Smooth muscle cell (in vitro differentiated cells): ENCODE measurements around the gene TSPAN13. TPM values are rescaled to one million over a fixed set of nuclear protein-coding genes. Genes with fewer than 3 reads are reported as not detected.

ENCODE experiments used
- DNase-seq: peaks from one replicate; lab custom pipeline; 2025; ENCODE audit not compliant: unreplicated experiment; lab: John Stamatoyannopoulos, UW
- H2AFZ ChIP-seq: fragments of 200-600 bp; sonication (generic); 2 replicates; pipeline ENCODE4 v1.6.0; 2016; ENCODE audit warnings: antibody characterized with exemption, low read depth, mild to moderate bottlenecking
- H3F3A ChIP-seq: fragments of 200-600 bp; sonication (generic); 2 replicates; pipeline ENCODE4 v1.6.0; 2017; ENCODE audit warnings: antibody characterized with exemption, low read depth
- H3K27ac ChIP-seq: fragments of 200-600 bp; sonication (generic); 2 replicates; pipeline ENCODE4 v1.5.1; 2016; ENCODE audit warnings: low read depth, mild to moderate bottlenecking
- H3K27me3 ChIP-seq: fragments of 200-600 bp; sonication (generic); 2 replicates; pipeline ENCODE4 v1.6.1; 2016; ENCODE audit warnings: low read depth, mild to moderate bottlenecking
- H3K36me3 ChIP-seq: fragments of 200-600 bp; sonication (generic); 2 replicates; pipeline ENCODE4 v1.5.1; 2016; ENCODE audit warnings: low read depth
- H3K4me1 ChIP-seq: fragments of 200-600 bp; sonication (generic); 2 replicates; pipeline ENCODE4 v1.5.1; 2016; ENCODE audit warnings: low read depth
- H3K4me2 ChIP-seq: fragments of 200-600 bp; sonication (generic); 2 replicates; pipeline ENCODE4 v1.6.0; 2016; ENCODE audit warnings: mild to moderate bottlenecking
- H3K4me3 ChIP-seq: fragments of 200-600 bp; sonication (generic); 2 replicates; pipeline ENCODE4 v1.5.1; 2016; ENCODE audit warnings: mild to moderate bottlenecking
- H3K79me2 ChIP-seq: fragments of 200-600 bp; sonication (generic); 2 replicates; pipeline ENCODE4 v1.6.0; 2016; ENCODE audit warnings: low read depth, mild to moderate bottlenecking
- H3K9ac ChIP-seq: fragments of 200-600 bp; sonication (generic); 2 replicates; pipeline ENCODE4 v1.6.0; 2016; ENCODE audit warnings: low read depth
- H3K9me3 ChIP-seq: fragments of 200-600 bp; sonication (generic); replicated peaks from 2 replicates; pipeline ENCODE4 v1.5.1; 2016; ENCODE audit warnings: low read depth
- H4K20me1 ChIP-seq: fragments of 200-600 bp; sonication (generic); 2 replicates; pipeline ENCODE4 v1.6.0; 2016; ENCODE audit warnings: low read depth
- WGBS: methylation state at CpG from one replicate; pipeline ENCODE4 v1.1.7; 2016; ENCODE audit warnings: low lambda C conversion rate; 5-methylcytosine and 5-hydroxymethylcytosine counted together
- polyA plus RNA-seq: library from polyadenylated mRNA; unstranded; fragments of >200 nt; fragmentation: Nextera tagmentation; extraction: Ambion mirVana; gene quantifications from 2 replicates; pipeline ENCODE4 v1.2.1, GENCODE V29; 2016
- total RNA-seq: library from RNA; depleted of rRNA; stranded (reverse); fragments of >200 nt; gene quantifications from 2 replicates; pipeline ENCODE4 v1.2.3, GENCODE V29; 2014
- TF ChIP-seq, protein P1 (sequence below): fragments of 200-600 bp; sonication (generic); IDR thresholded peaks from 2 replicates; pipeline ENCODE4 v1.5.1; 2017; ENCODE audit warnings: borderline replicate concordance, mild to moderate bottlenecking, antibody characterized with exemption; ENCODE audit not compliant: insufficient read depth, poor library complexity, severe bottlenecking

TSPAN13 gene
- total and polyA plus RNA-seq, 2 experiments from 2014 or later = 103 to 142 TPM

DNA sequence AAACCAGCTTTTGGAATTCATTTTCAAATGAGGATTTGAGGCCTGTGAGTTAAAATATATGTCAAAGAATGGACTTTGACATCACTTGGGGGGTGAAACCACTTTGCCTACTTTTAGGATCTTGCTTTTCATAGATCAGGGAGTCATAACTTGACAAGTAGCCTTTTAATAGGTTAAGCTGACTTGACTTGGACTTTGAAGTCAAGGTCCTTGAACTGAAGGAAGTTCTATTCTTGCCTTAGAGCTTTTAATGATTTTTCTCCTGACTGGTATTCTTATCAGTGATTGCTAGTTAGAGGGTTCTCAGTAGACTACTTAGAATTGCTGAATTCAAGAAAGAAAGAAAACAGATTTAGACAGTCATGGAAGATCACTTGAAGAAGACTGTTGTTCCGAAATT is 33.6 kb downstream of the TSPAN13 start:
- Histone ChIP-seq H3K79me2 (no peaks in the 10 kb centered on the region), H3K36me3 (peaks cover 6% of the 10 kb centered on the region), H3F3A (no peaks in the 10 kb centered on the region), H3K27me3 (no peaks in the 10 kb centered on the region), H4K20me1 (no peaks in the 10 kb centered on the region), H3K9me3 (no peaks in the 10 kb centered on the region), H3K4me3 (no peak overlapping the region), H3K4me2 (no peak overlapping the region), H3K9ac (no peak overlapping the region), H2AFZ (no peak overlapping the region), H3K27ac (no peak overlapping the region), H3K4me1 (no peaks in the 10 kb centered on the region)
- DNase-seq = no peak
- TF ChIP-seq, protein P1, sequence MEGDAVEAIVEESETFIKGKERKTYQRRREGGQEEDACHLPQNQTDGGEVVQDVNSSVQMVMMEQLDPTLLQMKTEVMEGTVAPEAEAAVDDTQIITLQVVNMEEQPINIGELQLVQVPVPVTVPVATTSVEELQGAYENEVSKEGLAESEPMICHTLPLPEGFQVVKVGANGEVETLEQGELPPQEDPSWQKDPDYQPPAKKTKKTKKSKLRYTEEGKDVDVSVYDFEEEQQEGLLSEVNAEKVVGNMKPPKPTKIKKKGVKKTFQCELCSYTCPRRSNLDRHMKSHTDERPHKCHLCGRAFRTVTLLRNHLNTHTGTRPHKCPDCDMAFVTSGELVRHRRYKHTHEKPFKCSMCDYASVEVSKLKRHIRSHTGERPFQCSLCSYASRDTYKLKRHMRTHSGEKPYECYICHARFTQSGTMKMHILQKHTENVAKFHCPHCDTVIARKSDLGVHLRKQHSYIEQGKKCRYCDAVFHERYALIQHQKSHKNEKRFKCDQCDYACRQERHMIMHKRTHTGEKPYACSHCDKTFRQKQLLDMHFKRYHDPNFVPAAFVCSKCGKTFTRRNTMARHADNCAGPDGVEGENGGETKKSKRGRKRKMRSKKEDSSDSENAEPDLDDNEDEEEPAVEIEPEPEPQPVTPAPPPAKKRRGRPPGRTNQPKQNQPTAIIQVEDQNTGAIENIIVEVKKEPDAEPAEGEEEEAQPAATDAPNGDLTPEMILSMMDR = no peak
- 93% methylated on average over 1 of the region's 1 CpG for WGBS

DNA sequence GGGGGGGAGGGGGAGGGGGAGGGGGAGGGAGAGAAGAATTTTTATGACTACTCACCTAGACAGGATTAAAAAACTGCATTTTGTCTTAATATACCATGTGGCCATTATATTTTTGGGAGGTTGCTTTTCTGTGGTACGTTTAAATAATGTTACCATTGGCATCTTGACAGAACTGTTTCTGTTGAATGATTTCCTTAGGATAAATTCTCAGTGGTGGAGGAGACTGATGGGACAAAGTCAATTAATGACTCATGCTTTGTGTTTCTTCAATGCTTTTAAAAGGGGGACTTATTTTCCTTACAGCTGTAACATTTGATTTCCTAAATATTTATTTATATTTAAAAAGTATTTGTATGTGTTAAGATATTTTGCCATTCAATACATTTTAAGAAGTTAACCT is 37.5 kb downstream of the TSPAN13 start:
- H3K4me1 ChIP-seq = no peaks in the 10 kb centered on the region
- H3K36me3 ChIP-seq = peaks cover 3% of the 10 kb centered on the region
- TF ChIP-seq, protein P1 = no peak
- no peaks in the 10 kb centered on the region for H3K79me2 ChIP-seq
- DNase-seq = no peak
- H3K27ac ChIP-seq = no peak overlapping the region
- WGBS = 84% methylated on average over 1 of the region's 1 CpG
- H3F3A ChIP-seq = no peaks in the 10 kb centered on the region
- H3K4me3 ChIP-seq = no peak overlapping the region
- no peak overlapping the region for H3K4me2 ChIP-seq
- no peaks in the 10 kb centered on the region for H4K20me1 ChIP-seq
- H3K9me3 ChIP-seq = no peaks in the 10 kb centered on the region
- H3K27me3 ChIP-seq = no peaks in the 10 kb centered on the region
- H3K9ac ChIP-seq = no peak overlapping the region
- no peak overlapping the region for H2AFZ ChIP-seq

DNA sequence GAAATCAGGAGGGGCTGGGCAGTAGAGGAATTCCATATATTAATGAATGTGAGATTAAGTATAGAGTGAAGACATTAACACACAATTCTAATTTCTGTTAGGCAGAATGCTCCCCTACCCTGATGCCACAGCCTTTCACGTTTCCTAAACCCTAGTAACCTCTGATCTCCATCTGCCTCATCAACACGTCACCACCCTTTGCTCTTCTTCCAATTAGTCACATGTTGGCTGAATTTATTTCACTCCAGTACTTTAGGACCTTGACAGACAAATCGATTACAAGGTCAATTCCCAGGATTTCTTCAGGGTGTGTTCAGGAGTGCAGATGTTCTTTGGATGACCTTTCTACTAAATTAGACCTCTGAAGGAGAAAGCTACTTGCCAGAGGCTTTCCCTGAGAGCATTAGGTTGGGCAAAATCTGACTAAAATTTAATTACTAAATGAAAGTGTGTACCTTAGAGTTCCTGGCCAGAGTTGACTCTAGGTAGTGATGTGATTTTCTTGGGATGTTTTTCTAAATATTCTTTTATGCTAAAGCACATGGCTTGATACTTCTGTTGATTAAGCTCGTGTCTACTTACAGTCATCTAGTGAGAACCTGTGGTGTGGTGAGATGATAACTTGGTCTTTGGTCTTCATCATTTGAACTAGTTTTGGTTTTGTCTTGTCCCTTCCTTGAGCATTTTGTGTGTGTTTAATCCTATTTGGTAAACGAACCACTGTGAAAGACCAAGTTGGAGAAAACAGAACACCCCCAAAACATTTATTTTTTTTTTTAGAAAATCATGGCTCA is 38.5 kb downstream of the TSPAN13 start:
- H2AFZ ChIP-seq = no peak overlapping the region
- H3K27ac ChIP-seq = no peak overlapping the region
- H3K27me3 ChIP-seq = no peaks in the 10 kb centered on the region
- H4K20me1 ChIP-seq = no peaks in the 10 kb centered on the region
- H3F3A ChIP-seq = no peaks in the 10 kb centered on the region
- 81% methylated on average over 5 of the region's 5 CpGs for WGBS
- H3K79me2 ChIP-seq = no peaks in the 10 kb centered on the region
- no peaks in the 10 kb centered on the region for H3K9me3 ChIP-seq
- H3K36me3 ChIP-seq = peaks cover 3% of the 10 kb centered on the region
- no peak overlapping the region for H3K9ac ChIP-seq
- DNase-seq = no peak
- no peaks in the 10 kb centered on the region for H3K4me1 ChIP-seq
- no peak overlapping the region for H3K4me3 ChIP-seq
- H3K4me2 ChIP-seq = no peak overlapping the region
- TF ChIP-seq, protein P1 = no peak

DNA sequence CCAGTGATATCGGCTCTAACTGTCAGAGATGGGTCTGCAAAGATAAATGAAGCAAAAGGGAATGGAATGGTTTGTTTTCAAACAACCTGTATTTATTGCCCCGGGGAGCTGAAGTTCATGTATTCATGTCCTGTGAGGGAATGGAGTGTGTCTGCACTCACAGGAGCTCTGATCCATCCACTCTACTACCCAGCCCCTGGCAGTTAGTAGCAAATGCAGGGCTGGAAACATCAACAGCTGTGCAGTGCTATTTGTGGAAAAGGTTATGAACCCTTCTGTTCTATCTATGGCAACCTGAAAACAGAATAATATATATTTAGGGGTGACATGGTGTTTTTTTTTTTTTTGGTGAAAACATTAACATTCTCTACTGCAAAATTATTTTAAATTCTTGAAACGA is 41.4 kb downstream of the TSPAN13 start:
- H3K4me2 ChIP-seq = no peak overlapping the region

More for the DNA sequence above, 41.4 kb downstream of the TSPAN13 start:
- Histone ChIP-seq H3K4me3 (no peak overlapping the region), H3K36me3 (no peaks in the 10 kb centered on the region), H3K9me3 (no peaks in the 10 kb centered on the region), H4K20me1 (no peaks in the 10 kb centered on the region), H3K27me3 (no peaks in the 10 kb centered on the region), H3K9ac (no peak overlapping the region), H3K27ac (no peak overlapping the region), H3F3A (no peaks in the 10 kb centered on the region), H2AFZ (no peak overlapping the region), H3K4me1 (no peaks in the 10 kb centered on the region), H3K79me2 (no peaks in the 10 kb centered on the region)
- no peak for DNase-seq
- TF ChIP-seq, protein P1 = no peak
- 84% methylated on average over 3 of the region's 3 CpGs for WGBS
